NCI-H2196 (cell line): Measurements from ENCODE around the gene LRRC63.
"Not testable (repeated sequence)": the region's sequence is repeated elsewhere in the genome, so short reads cannot be mapped to it uniquely, and the experiment has no call there.

Experiments
- DNase-seq: peaks from one replicate; lab custom pipeline; 2025; ENCODE audit not compliant: unreplicated experiment; lab: John Stamatoyannopoulos, UW

The LRRC63 gene, protein sequence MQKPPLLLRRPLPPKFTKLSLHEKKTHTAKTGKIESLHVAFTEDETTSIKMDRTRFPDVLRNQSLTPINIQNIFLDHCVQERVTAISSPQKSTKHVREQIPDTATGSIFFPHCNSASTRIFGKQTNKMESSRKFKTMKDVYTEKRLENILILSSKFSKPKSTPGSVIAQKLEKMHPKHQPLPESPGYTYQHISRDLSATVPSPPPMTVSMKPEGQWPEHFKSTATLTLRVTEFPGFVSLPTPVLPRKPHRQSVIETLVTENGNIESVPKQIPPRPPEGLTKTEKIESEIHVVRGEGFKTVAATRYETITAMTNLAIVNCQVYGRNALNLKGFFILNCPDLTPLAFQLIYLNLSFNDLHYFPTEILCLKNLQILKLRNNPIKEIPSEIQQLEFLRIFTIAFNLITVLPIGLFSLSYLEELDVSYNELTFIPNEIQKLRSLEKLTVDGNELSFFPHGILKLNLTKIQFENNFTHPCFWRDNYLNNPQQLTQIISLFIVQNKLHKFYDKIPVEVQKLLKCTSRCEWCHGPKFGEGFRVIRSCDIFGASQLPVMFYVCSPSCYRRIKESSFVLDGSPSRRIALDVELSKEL

DNA sequence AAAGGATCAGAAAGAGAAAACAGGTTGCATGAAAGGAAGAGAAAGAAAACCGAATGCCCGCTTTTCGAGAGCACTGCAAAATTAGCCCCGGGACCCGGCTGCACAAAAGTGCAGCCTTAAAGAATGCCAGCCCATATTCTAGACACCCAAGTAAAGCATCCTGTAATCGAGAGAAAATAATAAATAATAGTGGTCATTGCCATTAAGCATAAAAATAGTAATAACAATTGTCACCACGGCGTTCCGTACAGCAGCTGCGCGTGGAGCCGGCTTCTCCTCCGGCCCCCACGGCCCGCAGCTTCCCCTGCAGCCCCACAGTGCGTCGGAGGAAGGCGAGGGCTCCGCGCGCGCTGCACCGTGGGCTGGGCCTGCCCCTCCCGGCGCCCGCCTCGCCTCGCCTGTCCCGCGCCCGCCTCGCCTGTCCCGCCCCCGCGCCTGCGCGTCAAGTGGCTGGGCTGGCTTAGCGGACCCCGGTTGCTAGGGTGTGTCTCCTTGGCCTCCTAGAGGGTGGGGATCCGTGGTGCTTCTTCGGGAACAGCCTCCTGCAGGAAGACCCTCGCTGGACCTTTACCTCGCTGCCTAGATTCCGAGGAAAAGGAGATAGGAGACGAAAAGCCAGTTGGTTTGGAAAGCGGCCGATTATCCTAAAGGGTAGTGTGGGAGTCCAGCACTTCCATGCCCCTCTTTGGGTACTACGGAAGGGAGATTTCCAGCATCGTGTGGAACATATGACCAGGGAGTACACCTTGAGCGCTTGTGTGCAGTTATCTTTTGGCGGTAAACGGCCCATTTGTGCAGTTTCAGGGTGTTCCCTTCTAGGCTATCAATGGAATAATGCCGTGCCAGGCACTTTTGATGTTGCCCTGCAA, at the start of gene LRRC63:
Gene LRRC63, plus strand, starts transcription at position 446 of the 869 bp plus-strand sequence. CDS start 1,107 bp downstream, outside the sequence.
- DNase-seq: peak; percentile 22

- DNase-seq: not testable (repeated sequence)
Observed at GRCh38 chr13:46162741-46163140, 49.0 kb upstream of the LRRC63 start.

GRCh38 chr13:46164661-46165060, 47.1 kb upstream of the LRRC63 start:
- DNase-seq: no peak

- no peak for DNase-seq
Observed at GRCh38 chr13:46165485-46166223, 46.1 kb upstream of the LRRC63 start.

- DNase-seq: no peak
Observed at GRCh38 chr13:46166224-46166584, 45.5 kb upstream of the LRRC63 start.

- DNase-seq: no peak
Observed at GRCh38 chr13:46166947-46167610, 44.6 kb upstream of the LRRC63 start.

- DNase-seq: no peak
Observed at GRCh38 chr13:46168341-46168740, 43.4 kb upstream of the LRRC63 start.

GRCh38 chr13:46168783-46169182, 42.9 kb upstream of the LRRC63 start:
- DNase-seq: no peak

DNA sequence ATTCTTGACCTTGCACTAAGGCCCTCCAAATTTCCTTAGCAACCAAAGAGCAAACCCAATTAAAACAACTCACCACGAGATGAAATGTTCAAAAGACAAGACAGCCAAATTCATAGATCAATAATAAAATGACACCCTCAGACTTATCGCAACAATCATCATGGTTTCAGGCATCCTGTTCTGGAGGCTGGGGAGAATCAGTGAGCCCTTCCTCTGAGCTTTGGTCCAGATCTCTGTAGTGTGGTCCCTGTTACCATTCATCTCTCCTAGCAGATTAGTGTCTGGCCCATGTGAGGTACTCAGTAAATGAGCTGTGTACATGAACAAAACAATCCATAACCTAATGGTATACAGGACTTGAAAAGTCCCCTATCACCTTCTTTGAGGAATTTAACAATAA, 42.0 kb upstream of the LRRC63 start:
- no peak for DNase-seq

- DNase-seq: no peak
Observed at GRCh38 chr13:46170268-46170667, 41.5 kb upstream of the LRRC63 start.

DNA sequence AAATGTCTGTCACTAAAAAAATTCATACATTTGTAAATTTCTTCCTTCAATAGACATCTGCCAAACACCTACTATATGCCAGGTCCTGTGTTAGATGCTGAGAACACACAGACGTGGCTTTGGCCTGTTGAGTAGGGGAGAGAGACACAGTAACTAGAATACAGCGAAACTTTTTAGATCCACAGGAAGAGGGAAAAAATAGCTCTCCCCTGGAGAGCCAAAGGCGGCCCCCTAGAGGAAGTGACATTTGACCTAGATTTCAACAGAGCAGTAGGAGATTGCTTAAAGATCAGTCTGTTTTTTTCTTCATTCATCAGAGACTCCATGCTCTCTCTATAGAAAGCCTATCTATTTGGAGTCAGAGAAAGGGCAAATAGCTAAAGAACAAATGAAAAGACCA, 41.0 kb upstream of the LRRC63 start:
- DNase-seq: no peak

DNA sequence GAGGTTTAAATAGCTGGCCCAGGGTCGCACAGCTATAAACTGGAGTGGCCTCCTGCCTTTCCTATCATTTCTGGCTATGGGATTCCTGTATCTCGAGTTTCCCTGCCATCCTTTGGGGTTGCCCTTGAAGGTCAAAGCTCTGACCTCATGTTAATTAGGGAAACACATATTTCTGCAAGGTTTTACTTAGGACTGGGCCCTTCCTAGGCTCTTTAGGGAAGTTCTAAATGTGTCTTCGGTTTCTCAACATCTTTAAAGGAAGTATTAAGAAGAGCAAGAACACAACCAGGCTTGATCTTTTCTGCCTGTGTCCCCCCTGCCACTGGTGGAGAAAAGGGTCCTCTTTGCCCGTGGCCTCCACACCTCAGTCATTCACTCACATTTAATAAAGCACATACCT, 40.5 kb upstream of the LRRC63 start:
- no peak for DNase-seq

DNA sequence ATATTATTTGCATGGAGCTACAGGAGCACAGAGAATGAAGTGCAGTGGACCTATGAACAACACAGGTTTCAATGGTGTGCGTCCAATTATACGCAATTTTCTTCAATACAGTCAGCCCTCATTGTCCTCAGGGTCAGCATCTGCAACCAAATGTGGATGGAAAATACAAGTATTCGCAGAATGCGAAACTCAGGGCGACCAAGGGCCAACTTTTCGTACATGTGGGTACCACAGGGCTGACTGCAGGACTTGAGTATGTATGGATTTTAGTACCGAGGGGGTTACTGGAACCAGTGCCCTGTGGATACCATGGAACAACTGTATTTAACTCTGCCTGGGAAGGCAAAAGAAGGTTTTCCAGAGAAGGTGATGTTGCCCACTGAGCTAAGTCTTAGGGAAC, 40.0 kb upstream of the LRRC63 start:
- no peak for DNase-seq

- DNase-seq: no peak
Observed at GRCh38 chr13:46172531-46172991, 39.2 kb upstream of the LRRC63 start.

GRCh38 chr13:46173656-46174055, 38.1 kb upstream of the LRRC63 start:
- no peak for DNase-seq

DNA sequence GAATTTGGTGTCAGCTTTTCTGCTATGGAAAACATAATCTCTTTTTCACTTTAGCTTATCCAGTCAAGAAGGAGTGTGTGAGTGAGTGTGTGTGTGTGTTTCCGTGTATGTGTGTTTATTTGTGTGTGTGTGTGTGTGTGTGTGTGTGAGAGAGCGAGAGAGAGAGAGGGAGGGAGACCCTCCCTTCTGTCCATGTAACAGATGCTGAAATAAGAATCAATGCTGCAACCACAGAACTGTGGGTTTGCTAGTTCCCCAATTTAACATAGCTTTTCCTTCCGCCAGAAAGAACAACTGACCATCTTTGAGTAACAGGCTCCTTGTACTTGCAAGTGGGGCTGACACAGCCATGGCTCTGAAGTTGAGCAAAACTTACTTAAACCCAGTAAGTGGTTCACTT, 35.0 kb upstream of the LRRC63 start:
- DNase-seq: no peak

- DNase-seq: no peak
Observed at GRCh38 chr13:46178143-46178542, 33.6 kb upstream of the LRRC63 start.

GRCh38 chr13:46178821-46179220, 32.9 kb upstream of the LRRC63 start:
- no peak for DNase-seq

GRCh38 chr13:46179491-46179908, 32.2 kb upstream of the LRRC63 start:
- DNase-seq: no peak

DNA sequence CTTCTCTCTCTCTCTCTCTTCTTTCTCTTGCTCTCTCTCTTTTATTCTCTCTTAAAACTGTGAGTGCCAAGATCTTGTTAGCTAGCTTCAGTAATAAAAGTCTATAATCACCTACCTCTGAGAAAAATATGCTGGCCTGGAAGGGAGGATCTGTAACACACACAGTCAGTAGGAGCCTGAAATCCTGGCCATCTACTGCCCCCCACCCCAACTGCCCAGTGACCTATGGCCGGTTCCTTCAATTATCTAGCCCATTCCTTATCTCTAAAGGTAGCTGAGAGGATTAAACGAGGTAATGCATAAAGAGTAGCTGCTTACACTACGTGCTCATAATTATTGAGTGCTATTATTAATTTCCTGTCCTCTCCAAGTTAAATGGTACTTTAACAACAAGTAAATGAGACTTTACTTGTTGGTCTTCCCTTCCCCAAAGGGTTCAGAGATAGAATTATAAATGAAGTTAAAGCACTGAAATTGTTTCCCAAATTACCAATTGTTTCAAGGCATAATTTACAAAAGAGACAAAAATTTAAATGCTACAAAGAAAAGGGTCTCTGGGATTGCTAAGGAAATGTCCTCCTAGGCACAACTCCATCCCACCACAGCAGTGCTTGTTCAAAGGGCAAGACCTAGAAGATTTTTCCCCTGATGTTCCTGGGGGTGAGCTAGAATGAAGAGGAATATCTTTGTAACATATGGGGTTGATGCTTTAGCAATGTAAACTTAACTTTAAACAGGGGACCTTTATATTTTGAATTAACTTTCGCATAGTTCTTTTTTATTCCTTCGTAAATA, 31.6 kb upstream of the LRRC63 start:
- DNase-seq: no peak
